GM21367 (cell line): ENCODE data around the gene MC1R.
"Not testable (repeated sequence)": the region's sequence is repeated elsewhere in the genome, so short reads cannot be mapped to it uniquely, and the experiment has no call there.

Experiments
- ATAC-seq: cut with Tn5 transposase; IDR thresholded peaks from one replicate; pipeline ENCODE4 v1.9.1; 2021; ENCODE audit not compliant: unreplicated experiment

The MC1R gene

DNA sequence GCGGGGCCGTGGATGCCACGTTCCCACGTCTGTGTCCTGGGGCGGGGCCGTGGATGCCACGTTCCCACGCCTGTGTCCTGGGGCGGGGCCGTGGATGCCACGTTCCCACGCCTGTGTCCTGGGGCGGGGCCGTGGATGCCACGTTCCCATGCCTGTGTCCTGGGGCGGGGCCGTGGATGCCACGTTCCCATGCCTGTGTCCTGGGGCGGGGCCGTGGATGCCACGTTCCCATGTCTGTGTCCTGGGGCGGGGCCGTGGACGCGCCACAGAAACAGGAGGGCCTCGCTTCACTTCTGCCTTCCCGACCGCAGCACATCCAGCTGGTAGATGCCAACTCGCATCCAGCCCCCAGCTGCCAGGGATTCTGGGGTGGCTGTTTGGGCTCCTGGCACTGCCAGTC lies 15.4 kb downstream of the MC1R start:
- not testable (repeated sequence) for ATAC-seq

DNA sequence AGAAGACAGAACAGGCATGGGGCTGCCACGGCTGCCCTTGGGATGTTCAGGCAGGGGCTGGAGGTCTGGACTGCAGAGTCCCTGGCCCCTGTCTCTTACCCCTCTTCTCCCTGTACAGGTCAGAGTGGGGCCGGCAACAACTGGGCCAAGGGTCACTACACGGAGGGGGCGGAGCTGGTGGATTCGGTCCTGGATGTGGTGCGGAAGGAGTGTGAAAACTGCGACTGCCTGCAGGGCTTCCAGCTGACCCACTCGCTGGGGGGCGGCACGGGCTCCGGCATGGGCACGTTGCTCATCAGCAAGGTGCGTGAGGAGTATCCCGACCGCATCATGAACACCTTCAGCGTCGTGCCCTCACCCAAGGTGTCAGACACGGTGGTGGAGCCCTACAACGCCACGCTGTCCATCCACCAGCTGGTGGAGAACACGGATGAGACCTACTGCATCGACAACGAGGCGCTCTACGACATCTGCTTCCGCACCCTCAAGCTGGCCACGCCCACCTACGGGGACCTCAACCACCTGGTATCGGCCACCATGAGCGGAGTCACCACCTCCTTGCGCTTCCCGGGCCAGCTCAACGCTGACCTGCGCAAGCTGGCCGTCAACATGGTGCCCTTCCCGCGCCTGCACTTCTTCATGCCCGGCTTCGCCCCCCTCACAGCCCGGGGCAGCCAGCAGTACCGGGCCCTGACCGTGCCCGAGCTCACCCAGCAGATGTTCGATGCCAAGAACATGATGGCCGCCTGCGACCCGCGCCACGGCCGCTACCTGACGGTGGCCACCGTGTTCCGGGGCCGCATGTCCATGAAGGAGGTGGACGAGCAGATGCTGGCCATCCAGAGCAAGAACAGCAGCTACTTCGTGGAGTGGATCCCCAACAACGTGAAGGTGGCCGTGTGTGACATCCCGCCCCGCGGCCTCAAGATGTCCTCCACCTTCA lies 16.2 kb downstream of the MC1R start:
- no peak for ATAC-seq

DNA sequence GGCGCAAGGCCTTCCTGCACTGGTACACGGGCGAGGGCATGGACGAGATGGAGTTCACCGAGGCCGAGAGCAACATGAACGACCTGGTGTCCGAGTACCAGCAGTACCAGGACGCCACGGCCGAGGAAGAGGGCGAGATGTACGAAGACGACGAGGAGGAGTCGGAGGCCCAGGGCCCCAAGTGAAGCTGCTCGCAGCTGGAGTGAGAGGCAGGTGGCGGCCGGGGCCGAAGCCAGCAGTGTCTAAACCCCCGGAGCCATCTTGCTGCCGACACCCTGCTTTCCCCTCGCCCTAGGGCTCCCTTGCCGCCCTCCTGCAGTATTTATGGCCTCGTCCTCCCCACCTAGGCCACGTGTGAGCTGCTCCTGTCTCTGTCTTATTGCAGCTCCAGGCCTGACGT lies 17.0 kb downstream of the MC1R start:
- ATAC-seq = not testable (repeated sequence)

DNA sequence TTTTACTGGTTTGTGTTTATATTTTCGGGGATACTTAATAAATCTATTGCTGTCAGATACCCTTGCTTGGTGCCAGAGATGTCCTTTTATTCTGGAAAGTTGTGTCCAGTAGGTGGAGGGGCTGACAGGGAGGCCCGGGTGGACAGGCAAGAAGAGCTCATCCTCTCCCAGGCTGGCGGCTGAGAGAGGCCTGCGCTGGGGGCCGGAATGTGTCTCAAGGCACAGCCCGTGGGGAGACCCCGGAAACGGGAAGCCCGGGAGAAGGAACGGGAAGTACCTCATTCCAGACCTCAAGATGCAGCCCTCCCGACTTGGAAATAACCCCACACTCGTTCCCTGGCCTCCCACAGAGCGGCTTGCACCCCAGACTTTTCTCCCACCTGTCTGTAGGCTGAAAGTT lies 17.4 kb downstream of the MC1R start:
- no peak for ATAC-seq

DNA sequence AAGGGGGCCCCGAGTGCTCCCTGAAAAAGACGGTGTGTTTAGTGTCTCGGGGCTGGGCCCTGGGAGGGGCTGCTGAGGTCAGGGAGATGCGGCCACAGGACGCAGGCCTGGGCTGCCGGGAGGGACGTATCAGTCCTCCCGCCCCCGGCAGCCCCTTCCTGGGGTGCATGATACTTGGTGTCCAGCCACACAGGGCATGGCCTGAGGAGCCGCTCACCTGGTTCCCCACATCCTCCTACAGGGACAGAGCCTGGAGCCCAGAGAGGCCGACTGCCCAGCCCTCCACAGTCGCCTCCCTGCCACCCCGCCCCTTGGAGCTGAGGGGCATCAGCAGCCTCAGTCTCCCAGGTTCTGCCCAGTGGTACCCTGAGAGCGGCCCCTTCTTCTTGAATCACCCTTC lies 17.8 kb downstream of the MC1R start:
- ATAC-seq = no peak

DNA sequence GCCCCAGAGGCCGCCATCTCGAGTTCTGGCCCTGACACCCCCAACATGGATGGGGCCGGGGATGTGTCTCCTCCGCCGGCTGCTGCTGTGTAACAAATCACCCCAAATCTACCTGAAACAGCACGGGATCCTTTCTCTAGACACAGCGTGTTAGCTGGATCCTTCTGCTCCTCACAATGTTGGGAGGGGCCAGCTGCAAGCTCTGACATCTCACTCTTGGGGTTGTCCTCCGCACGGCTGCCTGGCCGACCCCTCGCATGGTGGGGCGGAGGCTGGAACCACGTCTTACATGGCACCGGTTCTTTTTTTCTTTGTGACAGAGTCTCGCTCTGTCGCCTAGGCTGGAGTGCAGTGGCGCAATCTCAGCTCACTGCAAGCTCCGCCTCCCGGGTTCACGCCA lies 18.3 kb downstream of the MC1R start:
- ATAC-seq = no peak

DNA sequence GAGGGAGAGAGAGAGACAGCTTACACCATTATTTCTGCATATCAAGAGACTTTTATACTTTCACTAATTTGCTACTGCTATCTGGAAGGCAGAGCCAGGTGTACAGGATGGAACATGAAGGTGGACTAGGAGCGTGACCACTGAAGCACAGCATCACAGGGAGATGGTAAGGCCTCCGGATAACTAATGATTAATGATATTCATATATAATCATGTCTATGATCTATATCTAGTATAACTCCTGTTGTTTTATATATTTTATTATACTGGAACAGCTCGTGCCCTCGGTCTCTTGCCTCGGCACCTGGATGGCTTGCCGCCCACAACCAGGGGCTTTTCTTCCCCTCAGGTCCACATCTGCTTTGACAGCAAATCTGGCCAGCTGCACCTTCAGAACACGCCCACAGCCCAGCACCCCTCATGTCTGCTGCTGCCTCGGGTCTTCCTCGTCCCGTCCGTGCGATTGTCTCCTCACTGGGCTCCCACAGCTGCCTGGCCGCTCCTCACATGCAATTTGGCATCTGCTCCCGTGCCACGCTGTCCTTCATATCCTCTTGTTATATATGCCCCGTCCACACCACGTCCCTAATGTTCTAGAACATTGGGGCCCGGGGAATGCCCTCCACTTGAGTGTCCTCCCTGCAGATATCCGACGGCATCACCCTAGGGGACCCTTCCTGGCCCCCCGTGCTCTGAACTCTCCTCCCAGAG lies 19.7 kb downstream of the MC1R start:
- ATAC-seq = no peak

DNA sequence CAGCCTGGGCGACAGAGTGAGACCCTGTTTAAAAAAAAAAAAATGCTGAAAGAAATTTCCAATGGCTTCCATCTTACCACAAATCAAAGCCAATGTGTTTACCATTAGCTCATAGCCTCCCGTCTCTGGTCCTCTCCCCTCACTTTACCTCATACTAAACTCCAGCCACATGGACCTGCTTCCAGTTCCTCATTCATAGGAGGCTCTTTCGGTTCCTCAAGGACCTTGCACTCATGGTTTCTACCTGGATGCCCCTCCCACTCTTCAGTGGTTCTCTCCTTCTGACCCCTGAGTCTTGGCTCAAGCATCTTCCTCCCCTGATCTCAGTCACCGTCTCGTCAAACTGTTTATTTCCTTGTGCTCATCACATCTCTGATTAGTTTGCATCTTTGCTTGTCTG lies 26.1 kb downstream of the MC1R start:
- ATAC-seq = no peak

DNA sequence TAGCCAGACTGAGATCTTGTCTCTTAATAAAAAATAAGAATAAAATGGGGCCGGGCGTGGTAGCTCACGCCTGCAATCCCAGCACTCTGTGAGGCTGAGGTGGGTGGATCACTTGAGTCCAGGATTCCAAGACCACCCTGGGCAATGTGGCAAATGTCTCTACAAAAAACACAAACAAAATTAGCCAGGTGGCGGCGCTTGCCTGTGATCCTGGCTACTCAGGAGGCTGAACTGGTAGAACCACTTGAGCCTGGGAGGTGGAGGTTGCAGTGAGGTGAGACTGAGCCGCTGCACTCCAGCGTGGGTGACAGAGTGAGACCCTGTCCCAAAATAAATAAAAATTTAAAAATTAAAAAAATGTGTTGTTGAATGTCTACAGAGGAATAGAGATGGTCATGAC lies 27.0 kb downstream of the MC1R start:
- no peak for ATAC-seq

DNA sequence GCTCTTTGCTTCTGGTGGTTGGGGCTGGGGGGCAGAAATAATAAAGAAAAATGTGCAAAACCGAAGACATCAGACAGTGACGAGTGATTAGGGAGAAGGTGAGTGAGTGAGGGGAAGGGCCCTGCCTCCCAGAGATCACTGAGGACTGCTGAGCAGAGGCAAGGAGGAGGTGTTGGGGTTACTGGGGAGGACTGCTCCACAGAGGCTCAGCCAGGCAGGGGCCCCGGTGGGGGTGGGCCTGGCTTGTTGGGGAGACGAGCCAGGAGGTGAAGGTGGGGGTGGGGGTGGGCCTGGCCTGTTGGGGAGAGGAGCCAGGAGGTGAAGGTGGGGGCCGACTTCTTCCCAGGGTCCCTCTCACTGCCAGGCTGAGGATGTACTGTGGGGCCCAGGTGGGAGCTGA lies 27.9 kb downstream of the MC1R start:
- no peak for ATAC-seq

DNA sequence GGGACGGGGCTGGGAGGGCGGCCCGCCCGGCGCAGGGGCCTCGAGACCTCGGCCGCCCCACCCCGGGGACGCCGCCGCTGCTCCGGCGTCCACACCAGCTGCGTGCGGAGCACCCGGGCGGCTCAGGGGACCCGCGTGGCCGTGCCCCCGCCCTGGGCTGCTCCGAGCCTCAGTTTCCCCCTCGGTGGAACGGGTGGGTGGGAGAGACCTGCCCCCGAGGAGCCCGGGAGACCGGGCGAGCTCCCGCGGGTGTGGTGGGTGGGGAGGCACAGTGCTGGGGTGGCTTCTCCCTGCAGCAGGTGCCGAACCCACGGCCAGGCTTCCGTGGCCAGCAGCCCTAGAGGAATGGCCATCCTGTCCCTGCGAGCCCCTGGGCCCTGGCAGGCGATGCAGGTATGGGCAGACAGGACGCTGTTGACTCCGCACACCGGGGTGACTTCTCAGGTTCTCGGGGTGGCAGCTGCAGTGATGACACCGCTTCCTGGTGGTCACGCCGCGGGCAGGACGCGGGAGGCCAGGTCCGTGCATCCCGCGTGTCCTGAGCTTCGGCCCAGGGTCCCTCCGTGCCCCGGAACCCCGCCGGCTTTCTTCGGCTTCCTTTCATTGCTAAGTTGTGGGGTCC lies 30.6 kb downstream of the MC1R start:
- ATAC-seq = no peak

DNA sequence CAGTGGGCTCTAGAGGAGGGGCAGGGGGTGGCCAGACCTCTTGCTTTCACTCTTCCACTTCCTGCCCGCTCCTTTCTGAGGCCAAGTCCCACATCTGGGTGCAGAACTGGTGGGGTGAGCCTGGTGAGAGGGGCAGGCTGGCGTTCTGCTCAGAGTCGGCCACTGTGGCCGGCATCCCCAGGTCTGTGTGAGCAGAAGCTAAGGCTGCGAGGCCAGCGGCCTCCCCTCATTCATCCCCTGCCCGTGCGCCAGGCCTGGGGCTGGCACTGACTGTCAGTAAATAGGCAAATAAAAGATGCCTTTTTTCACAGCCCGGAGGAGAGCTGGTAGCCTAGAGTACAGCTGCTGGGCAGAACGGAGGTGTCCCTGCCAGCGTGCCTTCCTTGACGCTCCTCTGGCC lies 31.1 kb downstream of the MC1R start:
- no peak for ATAC-seq

DNA sequence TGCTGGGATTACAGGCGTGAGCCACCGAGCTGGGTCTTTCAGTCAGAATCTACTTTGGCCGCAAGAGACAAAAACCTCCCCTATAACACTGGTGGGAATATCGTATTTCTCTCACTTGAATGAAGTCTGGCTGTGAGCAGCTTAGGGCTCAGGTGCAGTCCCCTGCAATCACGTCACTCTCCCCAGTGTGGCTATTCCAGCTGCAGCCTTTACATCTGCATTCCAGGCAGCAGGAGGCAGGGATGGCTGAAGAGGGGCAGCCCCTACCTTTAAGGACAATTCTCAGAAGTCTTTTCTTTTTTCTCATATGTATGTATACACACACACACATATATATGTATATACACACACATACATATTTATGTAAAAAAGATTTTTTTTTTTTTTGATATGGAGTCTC lies 32.8 kb downstream of the MC1R start:
- ATAC-seq = no peak

DNA sequence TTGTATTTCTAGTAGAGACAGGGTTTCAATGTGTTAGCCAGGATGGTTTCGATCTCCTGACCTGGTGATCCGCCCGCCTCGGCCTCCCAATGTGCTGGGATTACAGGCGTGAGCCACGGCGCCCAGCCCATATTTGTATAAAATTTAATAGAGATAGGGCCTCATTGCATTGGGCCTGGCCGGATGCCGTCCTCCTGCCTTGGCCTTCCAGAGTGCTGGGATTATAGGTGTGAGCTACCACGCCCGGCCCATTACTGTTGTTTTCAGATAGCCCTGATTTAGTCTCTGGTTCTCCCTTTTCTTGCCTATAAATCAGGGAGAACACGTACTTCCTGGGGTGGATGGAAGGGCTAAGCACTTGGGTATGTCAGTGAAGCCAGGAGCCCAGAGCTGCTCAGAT lies 33.4 kb downstream of the MC1R start:
- ATAC-seq = no peak

DNA sequence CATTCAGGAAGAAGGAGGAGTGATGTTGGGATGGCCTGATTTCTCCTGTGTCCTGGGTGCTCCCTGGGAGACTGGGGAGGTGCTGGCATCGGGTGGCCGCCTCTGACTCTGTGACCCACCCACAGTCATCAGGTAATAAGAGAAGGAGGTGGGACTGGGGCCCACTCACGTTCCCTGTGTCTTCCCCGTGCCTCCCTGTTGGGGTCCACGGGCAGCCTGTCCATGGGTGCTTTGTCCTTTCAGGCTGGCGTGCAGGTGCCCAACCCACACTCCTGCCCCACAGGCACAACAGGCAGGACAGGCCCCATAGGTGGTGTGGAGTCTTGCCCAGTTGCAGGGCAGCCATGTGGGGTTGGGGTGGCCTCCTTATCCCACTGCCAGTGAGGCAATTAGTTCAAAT lies 33.9 kb downstream of the MC1R start:
- ATAC-seq = no peak

DNA sequence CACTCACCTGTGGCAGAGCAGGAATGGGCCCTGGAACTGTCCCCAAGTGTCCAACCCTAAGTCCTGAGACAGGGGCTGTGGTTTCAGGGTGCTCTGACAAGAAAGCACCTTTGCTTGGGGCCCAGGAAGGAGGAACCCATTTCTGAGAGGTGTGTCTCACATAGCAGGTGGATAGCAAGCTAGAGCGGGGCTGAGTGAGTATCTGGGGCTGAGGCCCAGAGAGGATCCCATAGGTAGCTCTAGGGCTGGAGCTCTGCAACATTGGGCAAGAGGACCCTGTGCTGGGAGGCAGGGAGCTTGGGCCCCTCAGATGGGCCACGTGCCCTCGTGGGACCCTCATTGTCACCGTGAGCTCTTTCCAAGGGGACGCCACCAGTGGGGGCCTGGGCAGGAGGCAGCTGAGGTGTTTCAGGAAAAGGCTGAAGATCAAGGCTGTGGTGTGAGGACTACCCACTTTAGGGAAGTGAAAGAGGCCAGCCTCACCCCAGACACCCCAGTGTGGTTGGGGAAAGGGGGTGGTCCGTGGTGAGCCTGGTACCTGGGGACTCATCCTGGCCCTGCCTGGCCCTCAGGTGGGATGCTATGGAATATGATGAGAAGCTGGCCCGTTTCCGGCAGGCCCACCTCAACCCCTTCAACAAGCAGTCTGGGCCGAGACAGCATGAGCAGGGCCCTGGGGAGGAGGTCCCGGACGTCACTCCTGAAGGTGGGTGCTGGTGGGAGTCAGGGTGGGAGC lies 35.2 kb downstream of the MC1R start:
- no peak for ATAC-seq

DNA sequence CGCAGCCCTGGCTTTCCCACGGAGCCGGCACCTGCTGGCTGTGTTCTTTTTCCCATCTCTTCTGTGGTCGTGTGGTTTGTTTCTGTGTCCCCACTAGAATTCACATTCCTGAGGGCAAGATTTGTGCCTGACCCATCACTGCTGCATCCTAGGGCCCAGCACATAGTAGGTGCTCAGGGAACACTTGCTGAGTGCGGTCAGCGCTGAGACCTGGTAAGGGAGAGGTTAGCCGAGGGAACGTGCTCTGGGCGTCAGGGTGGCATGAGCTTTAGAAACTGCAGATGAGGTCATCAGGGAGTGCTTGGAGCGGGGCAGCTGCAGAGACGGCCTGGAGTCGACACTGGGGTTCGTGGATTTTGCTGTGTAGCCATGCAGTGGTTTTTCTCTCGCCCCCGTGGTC lies 35.8 kb downstream of the MC1R start:
- ATAC-seq = no peak

DNA sequence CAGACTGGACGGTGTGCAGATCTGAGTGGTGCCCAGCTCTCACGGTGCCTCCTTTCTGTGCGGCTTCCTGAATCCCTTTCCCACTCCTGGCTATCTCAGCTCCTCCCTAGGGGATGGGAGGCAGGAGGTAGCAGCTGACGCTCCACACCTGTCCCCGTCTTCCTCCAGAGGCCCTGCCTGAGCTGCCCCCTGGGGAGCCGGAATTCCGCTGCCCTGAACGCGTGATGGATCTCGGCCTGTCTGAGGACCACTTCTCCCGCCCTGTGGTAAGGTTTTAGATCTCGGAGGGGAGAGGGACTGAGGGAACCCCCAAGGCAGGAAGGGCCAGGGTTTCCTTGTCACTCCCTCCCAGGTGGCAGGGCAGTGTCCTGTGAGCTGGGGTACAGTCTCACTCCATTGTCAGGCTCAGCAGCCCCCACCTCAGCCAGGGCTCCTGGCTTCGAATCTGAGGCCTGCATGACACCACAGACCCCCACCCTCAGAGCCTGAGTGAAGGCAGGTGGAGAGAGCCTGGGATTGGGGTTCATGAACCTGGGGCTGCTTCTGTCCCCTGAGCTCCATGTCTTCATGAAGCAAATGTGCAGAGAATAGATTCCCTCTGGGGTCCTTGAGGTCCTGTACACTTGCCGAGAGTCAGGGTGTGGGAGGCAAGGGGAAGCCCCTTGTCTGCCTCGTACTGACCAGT lies 36.5 kb downstream of the MC1R start:
- ATAC-seq = no peak

DNA sequence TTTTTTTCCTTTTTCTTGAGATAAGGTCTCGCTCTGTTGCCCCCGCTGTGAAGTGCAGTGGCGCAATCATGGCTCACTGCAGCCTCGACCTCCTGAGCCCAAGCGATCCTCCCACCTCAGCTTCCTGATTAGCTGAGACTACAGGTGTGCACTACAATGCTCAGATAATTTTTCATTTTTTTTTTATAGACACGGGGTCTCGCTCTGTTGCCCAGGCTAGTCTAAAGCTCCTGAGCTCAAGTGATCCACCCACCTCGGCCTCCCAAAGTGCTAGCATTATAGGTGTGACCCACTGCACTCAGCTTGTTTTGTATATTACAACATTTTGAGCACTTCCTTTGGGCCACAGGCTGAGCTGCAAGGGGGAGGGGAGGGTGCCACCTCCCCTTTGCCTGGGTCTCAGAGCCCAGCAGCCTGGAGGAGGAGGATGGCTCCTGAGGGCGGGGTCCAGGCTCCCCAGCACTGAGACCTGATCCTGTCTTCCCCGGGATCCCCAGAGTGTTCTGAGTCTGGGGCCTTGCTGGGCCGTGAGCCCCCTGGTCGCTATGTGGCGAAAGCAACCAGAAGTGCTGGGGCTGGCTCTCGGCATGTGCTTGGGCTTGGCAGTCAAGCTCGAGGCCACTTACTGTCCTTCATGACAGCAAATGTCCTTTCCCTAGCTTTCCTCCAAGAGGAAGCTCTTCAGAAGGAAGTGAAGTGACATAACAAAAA lies 38.0 kb downstream of the MC1R start:
- no peak for ATAC-seq

DNA sequence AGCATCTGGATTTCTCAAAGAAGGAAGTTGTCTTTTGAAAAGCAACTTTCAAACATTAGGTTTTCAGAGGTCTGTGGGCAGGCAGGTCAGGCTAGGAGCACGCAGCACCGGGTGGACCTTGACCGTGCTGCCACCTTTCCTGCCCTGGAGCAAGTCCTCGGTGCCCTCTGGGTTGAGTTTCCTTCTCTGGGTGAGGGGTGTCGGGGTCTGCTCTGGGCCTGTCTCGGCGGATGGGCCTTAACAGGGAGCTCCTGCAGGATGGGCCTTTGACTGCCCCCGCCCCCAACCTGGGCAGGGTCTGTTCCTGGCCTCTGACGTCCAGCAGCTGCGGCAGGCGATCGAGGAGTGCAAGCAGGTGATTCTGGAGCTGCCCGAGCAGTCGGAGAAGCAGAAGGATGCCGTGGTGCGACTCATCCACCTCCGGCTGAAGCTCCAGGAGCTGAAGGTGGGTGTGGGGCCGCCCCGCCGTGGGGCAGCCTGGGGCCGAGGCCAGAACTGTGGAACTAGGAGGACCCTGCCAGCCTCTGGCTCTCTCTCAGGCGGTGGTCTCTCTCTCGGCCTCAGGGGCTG lies 38.6 kb downstream of the MC1R start:
- no peak for ATAC-seq
